ENCODE measurements around the gene MAPKAP1. TPM values are rescaled to one million over a fixed set of nuclear protein-coding genes. Genes with fewer than 3 reads are reported as not detected.

The MAPKAP1 gene
- total and polyA plus RNA-seq, 9 of the 15 experiments (the other 6 are each of a cell fraction or from before 2014, with no cell fraction given), result 2.6 to 82.1 (median 61.1) TPM

- TF ChIP-seq PHB2 (IDR thresholded peaks at IDR 0.05; ENCODE audit: low read depth), result no peak
- TF ChIP-seq ID3 (CRISPR knock-in tag; IDR thresholded peaks at IDR 0.05), result no peak
- TF ChIP-seq ID3 (tag; IDR thresholded peaks at IDR 0.05), result no peak
- no peak for TF ChIP-seq PRMT5 (CRISPR knock-in tag; IDR thresholded peaks at IDR 0.05)
- no peak for TF ChIP-seq HINFP (tag; conservative IDR thresholded peaks at IDR 0.05; ENCODE audit: low read depth)
- TF ChIP-seq TGIF2 (CRISPR knock-in tag; IDR thresholded peaks at IDR 0.05), result no peak
- TF ChIP-seq RAD51 (IDR thresholded peaks at IDR 0.05; ENCODE audit: borderline replicate concordance, low read depth), result no peak
- no peak for TF ChIP-seq ATF1 (CRISPR knock-in tag; IDR thresholded peaks at IDR 0.05)
- TF ChIP-seq ATF1 (tag; IDR thresholded peaks at IDR 0.05), result no peak
- no peak for TF ChIP-seq RBM15 (IDR thresholded peaks at IDR 0.05; ENCODE audit: insufficient read depth, low read length)
- no peak for TF ChIP-seq KLF10 (CRISPR knock-in tag; IDR thresholded peaks at IDR 0.05)
- no peak for TF ChIP-seq MCM2 (IDR thresholded peaks at IDR 0.05; ENCODE audit: low read depth)
These were observed 53.7 kb downstream of the MAPKAP1 start (continued) for GRCh38 chr9:125653325-125653724.

GRCh38 chr9:125652759-125653158, 54.2 kb downstream of the MAPKAP1 start:
- H3K4me3 ChIP-seq, result no peak overlapping the region
- H3K9me3 ChIP-seq (replicated peaks; ENCODE audit: control insufficient read depth, insufficient read depth, low read depth, low read length), result no peaks in the 10 kb centered on the region
- peaks cover 18% of the 10 kb centered on the region; the same call in 1 of the 3 replicates for H3K36me3 ChIP-seq (ENCODE audit: control insufficient read depth, insufficient read depth, low read length)
- ATAC-seq (no peak), FAIRE-seq (no peak), DNase-seq (ENCODE audit: extremely low read depth in 1 of 4, low spot score in 3 of 4) (no peak)
- H3K4me2 ChIP-seq (ENCODE audit: insufficient read depth, low read length), result no peak overlapping the region
- no peaks in the 10 kb centered on the region for H4K20me1 ChIP-seq (replicated peaks; ENCODE audit: control insufficient read depth, insufficient read depth, low read length)
- in situ Hi-C loops (cut with MboI) (no loop called here), intact Hi-C loops (cut with micrococcal nuclease) (no loop called here)
- TF ChIP-seq NR1H2 (CRISPR knock-in tag; IDR thresholded peaks at IDR 0.05) (no peak), STAT5A (IDR thresholded peaks at IDR 0.05; ENCODE audit: borderline replicate concordance, low read length) (no peak), ZNF780A (CRISPR knock-in tag; IDR thresholded peaks at IDR 0.05) (no peak), ZNF589 (CRISPR knock-in tag; IDR thresholded peaks at IDR 0.05; ENCODE audit: low read depth) (no peak), BRD9 (IDR thresholded peaks at IDR 0.05; ENCODE audit: low read depth, partially characterized antibody) (no peak), ZNF717 (CRISPR knock-in tag; IDR thresholded peaks at IDR 0.05) (no peak), TEAD2 (tag; IDR thresholded peaks at IDR 0.05) (no peak), HDAC6 (IDR thresholded peaks at IDR 0.05; ENCODE audit: low read depth, low read length) (no peak)
- TF ChIP-seq, protein P1, sequence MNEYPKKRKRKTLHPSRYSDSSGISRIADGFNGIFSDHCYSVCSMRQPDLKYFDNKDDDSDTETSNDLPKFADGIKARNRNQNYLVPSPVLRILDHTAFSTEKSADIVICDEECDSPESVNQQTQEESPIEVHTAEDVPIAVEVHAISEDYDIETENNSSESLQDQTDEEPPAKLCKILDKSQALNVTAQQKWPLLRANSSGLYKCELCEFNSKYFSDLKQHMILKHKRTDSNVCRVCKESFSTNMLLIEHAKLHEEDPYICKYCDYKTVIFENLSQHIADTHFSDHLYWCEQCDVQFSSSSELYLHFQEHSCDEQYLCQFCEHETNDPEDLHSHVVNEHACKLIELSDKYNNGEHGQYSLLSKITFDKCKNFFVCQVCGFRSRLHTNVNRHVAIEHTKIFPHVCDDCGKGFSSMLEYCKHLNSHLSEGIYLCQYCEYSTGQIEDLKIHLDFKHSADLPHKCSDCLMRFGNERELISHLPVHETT (CRISPR knock-in tag; conservative IDR thresholded peaks at IDR 0.05 in 1 of 2, IDR thresholded peaks at IDR 0.05 in 1 of 2), result no peak
- WGBS (ENCODE audit: insufficient coverage, low coverage, missing lambda C conversion rate), result 75% methylated on average over 6 of the region's 6 CpGs
- no TSS peak for BruUV-seq (replicated peaks)
- CTCF ChIA-PET (ENCODE audit: low intra/inter-chr PET ratio), result no interaction called here
- POLR2A ChIA-PET, result no interaction called here
- H3K9me1 ChIP-seq (ENCODE audit: control insufficient read depth, insufficient read depth, low read length), result no peaks in the 10 kb centered on the region
- no peak overlapping the region for H2AFZ ChIP-seq (ENCODE audit: low read depth, low read length)
- no peaks in the 10 kb centered on the region for H3K4me1 ChIP-seq (replicated peaks in 1 of 2; ENCODE audit: control insufficient read depth in 2 of 2, insufficient read depth in 2 of 2, low read length in 2 of 2)
- no peak overlapping the region for H3K9ac ChIP-seq (ENCODE audit: insufficient read depth in 1 of 2, low read depth in 2 of 2, low read length in 2 of 2)
- no peaks in the 10 kb centered on the region for H3K79me2 ChIP-seq (ENCODE audit: control insufficient read depth, insufficient read depth, low read length)
- no peak overlapping the region for H3K27ac ChIP-seq (ENCODE audit: extremely low read depth, low read depth, low read length)
- no peaks in the 10 kb centered on the region for H3K27me3 ChIP-seq (ENCODE audit: control insufficient read depth in 2 of 2, insufficient read depth in 2 of 2, low read length in 2 of 2)

All from K562 (cell line).